Keratinocyte (primary cell): ENCODE results near the gene SNX24. TPM values are rescaled to one million over a fixed set of nuclear protein-coding genes. Genes with fewer than 3 reads are reported as not detected.
"Not testable (repeated sequence)": the region's sequence is repeated elsewhere in the genome, so short reads cannot be mapped to it uniquely, and the experiment has no call there.

Experiments
- DNase-seq: peaks from one replicate; pipeline ENCODE4 v3.0.0-alpha.2; 2011; ENCODE audit warnings: low read depth, missing footprints, low spot score
- FAIRE-seq: peaks from 2 replicates; lab custom pipeline; 2011; peaks lifted over from hg19 to GRCh38; lab: Jason Lieb, UNC
- H2AFZ ChIP-seq: 2 replicates; pipeline ENCODE4 v1.6.0; 2012; ENCODE audit warnings: low read length, control low read depth, inconsistent platforms; ENCODE audit not compliant: control insufficient read depth
- H3K27ac ChIP-seq: 2 replicates; pipeline ENCODE4 v1.5.1; 2011; ENCODE audit warnings: low read length; ENCODE audit not compliant: control insufficient read depth, insufficient read depth
- H3K27me3 ChIP-seq: 3 replicates; pipeline ENCODE4 v1.6.0; 2011; ENCODE audit warnings: low read length; ENCODE audit not compliant: control insufficient read depth, insufficient read depth; ENCODE audit errors: extremely low read depth
- H3K36me3 ChIP-seq, 2 experiments: 2 replicates in 1 of 2; 3 replicates in 1 of 2; pipeline ENCODE4 v1.5.1; 2011; ENCODE audit warnings: low read length in 2 of 2, mild to moderate bottlenecking in 1 of 2; ENCODE audit not compliant: control insufficient read depth in 2 of 2, insufficient read depth in 2 of 2; ENCODE audit errors: extremely low read depth in 1 of 2
- H3K4me1 ChIP-seq: 3 replicates; pipeline ENCODE4 v1.5.1; 2011; ENCODE audit warnings: low read length; ENCODE audit not compliant: control insufficient read depth, insufficient read depth; ENCODE audit errors: extremely low read depth
- H3K4me2 ChIP-seq: 3 replicates; pipeline ENCODE4 v1.6.0; 2011; ENCODE audit warnings: low read depth, low read length; ENCODE audit not compliant: control insufficient read depth, insufficient read depth; ENCODE audit errors: extremely low read depth
- H3K4me3 ChIP-seq, 3 experiments: fragments of 200-600 bp in 1 of 3; sonication (generic) in 1 of 3; 2 replicates in 2 of 3; 3 replicates in 1 of 3; pipeline ENCODE4 v1.5.1; 2011 to 2016; ENCODE audit warnings: low read length in 3 of 3, mild to moderate bottlenecking in 3 of 3, control low read depth in 2 of 3, inconsistent platforms in 1 of 3, low read depth in 1 of 3, mixed read lengths in 1 of 3, mixed run types in 1 of 3, moderate library complexity in 1 of 3; ENCODE audit not compliant: control insufficient read depth in 2 of 3, insufficient read depth in 2 of 3; ENCODE audit errors: extremely low read depth in 1 of 3
- H3K79me2 ChIP-seq: 2 replicates; pipeline ENCODE4 v1.6.0; 2012; ENCODE audit warnings: low read length; ENCODE audit not compliant: control insufficient read depth, insufficient read depth
- H3K9ac ChIP-seq: 3 replicates; pipeline ENCODE4 v1.6.0; 2011; ENCODE audit warnings: low read length; ENCODE audit not compliant: control insufficient read depth, insufficient read depth; ENCODE audit errors: extremely low read depth
- H3K9me1 ChIP-seq: 3 replicates; pipeline ENCODE4 v1.6.0; 2011; ENCODE audit warnings: low read length; ENCODE audit not compliant: control insufficient read depth, insufficient read depth; ENCODE audit errors: extremely low read depth
- H3K9me3 ChIP-seq: 2 replicates; pipeline ENCODE4 v1.5.1; 2012; ENCODE audit warnings: low read depth, low read length; ENCODE audit not compliant: control insufficient read depth
- H4K20me1 ChIP-seq: 3 replicates; pipeline ENCODE4 v1.6.0; 2011; ENCODE audit warnings: low read length; ENCODE audit not compliant: control insufficient read depth, insufficient read depth; ENCODE audit errors: extremely low read depth
- EZH2 ChIP-seq: IDR thresholded peaks from one replicate; pipeline ENCODE4 v1.6.1; 2012; ENCODE audit warnings: inconsistent platforms, mild to moderate bottlenecking, low read length, moderate library complexity
- dilution Hi-C: fragments of 300-500 bp; cut with MboI; formaldehyde crosslinking; loops from one replicate; pipeline ENCODE4 v1.7.0; 2020; ENCODE audit warnings: low sequenced_read_pairs; ENCODE audit not compliant: extremely low pct_ligation_motif_present
- polyA plus RNA-seq, 5 experiments: library from polyadenylated mRNA; depleted of rRNA in 3 of 5; stranded (reverse) in 3 of 5; stranded (forward) in 1 of 5; unstranded in 1 of 5; fragments of >200 nt; gene quantifications; 1 replicate in 1 of 5; 2 replicates in 3 of 5; 3 replicates in 1 of 5; pipeline versions ENCODE4 v1.2.1 to v1.2.3, GENCODE V29; 2011 to 2012; ENCODE audit warnings: missing spikeins in 2 of 5, low read depth in 1 of 5, low replicate concordance in 1 of 5
- TF ChIP-seq, protein P1 (sequence below), 3 experiments: IDR thresholded peaks in 1 of 3; conservative IDR thresholded peaks in 1 of 3; optimal IDR thresholded peaks in 1 of 3; 2 replicates in 2 of 3; 3 replicates in 1 of 3; pipeline versions ENCODE3 to v1.5.1; 2011; ENCODE audit warnings: low read length in 3 of 3, mild to moderate bottlenecking in 3 of 3, moderate library complexity in 2 of 3, control low read depth in 1 of 3, inconsistent platforms in 1 of 3; ENCODE audit not compliant: insufficient read depth in 2 of 3; ENCODE audit errors: extremely low read depth in 1 of 3

The SNX24 gene
- polyA plus RNA-seq, 1 donor (not counting 4 experiments of a cell fraction or from before 2014, with no cell fraction given): 15.0 TPM

DNA sequence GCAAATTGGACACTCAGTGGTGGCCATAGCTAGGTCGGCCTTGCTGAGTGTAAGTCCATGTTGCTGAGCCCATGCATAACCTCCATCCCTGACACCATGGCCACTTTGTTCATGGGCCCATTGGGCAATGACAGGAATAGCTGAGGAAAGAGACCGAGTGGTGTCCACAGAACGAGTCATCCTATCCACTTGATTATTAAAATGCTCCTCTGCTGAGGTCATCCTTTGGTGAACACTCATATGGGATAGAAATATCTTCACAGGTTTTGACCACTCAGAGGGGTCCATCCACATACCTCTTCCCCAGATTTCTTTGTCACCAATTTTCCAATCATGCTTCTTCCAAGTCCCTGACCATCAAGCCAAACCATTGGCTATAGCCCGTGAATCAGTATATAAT is 127.5 kb downstream of the SNX24 start:
- Histone ChIP-seq H3K79me2 (no peaks in the 10 kb centered on the region), H3K27ac (no peak overlapping the region), H3K36me3 (no peaks in the 10 kb centered on the region), H4K20me1 (no peaks in the 10 kb centered on the region), H3K4me2 (no peak overlapping the region), H3K9me3 (no peaks in the 10 kb centered on the region), H3K9ac (no peak overlapping the region), H2AFZ (no peak overlapping the region), H3K27me3 (no peaks in the 10 kb centered on the region), H3K4me1 (no peaks in the 10 kb centered on the region), H3K4me3 (no peak overlapping the region), H3K9me1 (no peaks in the 10 kb centered on the region)
- no peak for DNase-seq
- dilution Hi-C loops: no loop called here
- TF ChIP-seq, protein P1, sequence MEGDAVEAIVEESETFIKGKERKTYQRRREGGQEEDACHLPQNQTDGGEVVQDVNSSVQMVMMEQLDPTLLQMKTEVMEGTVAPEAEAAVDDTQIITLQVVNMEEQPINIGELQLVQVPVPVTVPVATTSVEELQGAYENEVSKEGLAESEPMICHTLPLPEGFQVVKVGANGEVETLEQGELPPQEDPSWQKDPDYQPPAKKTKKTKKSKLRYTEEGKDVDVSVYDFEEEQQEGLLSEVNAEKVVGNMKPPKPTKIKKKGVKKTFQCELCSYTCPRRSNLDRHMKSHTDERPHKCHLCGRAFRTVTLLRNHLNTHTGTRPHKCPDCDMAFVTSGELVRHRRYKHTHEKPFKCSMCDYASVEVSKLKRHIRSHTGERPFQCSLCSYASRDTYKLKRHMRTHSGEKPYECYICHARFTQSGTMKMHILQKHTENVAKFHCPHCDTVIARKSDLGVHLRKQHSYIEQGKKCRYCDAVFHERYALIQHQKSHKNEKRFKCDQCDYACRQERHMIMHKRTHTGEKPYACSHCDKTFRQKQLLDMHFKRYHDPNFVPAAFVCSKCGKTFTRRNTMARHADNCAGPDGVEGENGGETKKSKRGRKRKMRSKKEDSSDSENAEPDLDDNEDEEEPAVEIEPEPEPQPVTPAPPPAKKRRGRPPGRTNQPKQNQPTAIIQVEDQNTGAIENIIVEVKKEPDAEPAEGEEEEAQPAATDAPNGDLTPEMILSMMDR (optimal IDR thresholded peaks at IDR 0.05 in 1 of 3, IDR thresholded peaks at IDR 0.05 in 1 of 3, conservative IDR thresholded peaks at IDR 0.05 in 1 of 3; ENCODE audit: extremely low read depth in 1 of 3, insufficient read depth in 2 of 3, low read length in 3 of 3): no peak
- TF ChIP-seq EZH2: no peak
- FAIRE-seq: no peak

DNA sequence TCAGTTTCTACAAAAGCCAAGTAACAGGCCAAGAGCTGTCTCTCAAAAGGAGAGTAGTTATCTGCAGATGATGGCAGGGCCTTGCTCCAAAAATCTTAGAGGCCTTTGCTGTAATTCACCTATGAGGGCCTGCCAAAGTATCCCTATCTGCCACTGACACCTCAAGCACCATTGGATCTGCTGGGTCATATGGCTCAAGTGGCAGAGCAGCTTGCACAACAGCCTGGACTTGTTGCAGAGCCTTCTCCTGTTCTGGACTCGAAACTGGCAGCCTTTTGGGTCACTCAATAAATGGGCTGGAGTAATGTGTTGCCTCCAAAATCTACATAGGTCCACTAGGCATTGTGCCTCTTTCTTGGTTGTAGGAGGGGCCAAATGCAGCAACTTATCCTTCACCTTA is 128.3 kb downstream of the SNX24 start:
- dilution Hi-C loops, FAIRE-seq, H2AFZ ChIP-seq, H3K9me1 ChIP-seq, H3K9me3 ChIP-seq, H3K9ac ChIP-seq, H3K4me2 ChIP-seq, H3K36me3 ChIP-seq, H3K4me3 ChIP-seq, DNase-seq, H3K79me2 ChIP-seq, H3K4me1 ChIP-seq, H3K27me3 ChIP-seq, H4K20me1 ChIP-seq, H3K27ac ChIP-seq: not testable (repeated sequence)

DNA sequence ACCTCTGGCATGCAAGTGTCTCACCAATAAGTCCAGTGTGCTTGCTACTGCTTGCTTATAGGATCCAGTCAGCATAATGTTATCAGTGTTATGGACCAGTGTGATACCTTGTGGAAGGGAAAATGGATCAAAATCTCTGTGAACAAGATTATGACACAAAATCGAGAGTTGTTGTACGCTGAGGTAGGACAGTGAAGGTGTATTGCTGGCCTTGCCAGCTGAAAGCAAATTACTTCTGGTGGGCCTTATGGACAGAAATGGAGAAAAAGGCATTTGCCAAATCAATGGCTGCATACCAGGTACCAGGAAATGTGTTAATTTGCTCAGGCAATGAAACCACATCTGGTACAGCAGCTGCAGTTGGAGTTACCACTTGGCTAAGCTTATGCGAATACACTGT is 128.8 kb downstream of the SNX24 start:
- DNase-seq, FAIRE-seq: not testable (repeated sequence)

More for the DNA sequence above, 128.8 kb downstream of the SNX24 start:
- H2AFZ ChIP-seq, H3K79me2 ChIP-seq, H3K4me3 ChIP-seq, H3K4me1 ChIP-seq, H4K20me1 ChIP-seq, H3K36me3 ChIP-seq, H3K9me3 ChIP-seq, H3K27ac ChIP-seq, H3K9me1 ChIP-seq, H3K9ac ChIP-seq, H3K27me3 ChIP-seq, H3K4me2 ChIP-seq, dilution Hi-C loops: not testable (repeated sequence)
